ENCODE data around the gene TRIM63. TPM values are rescaled to one million over a fixed set of nuclear protein-coding genes. Genes with fewer than 3 reads are reported as not detected.
A peak's percentile ranks its signal among the peaks of the same experiment; 100 is the strongest.

TRIM63 gene
- total and polyA plus RNA-seq, 11 donors = 136 to 598 (median 204) TPM

- DNase-seq (no peak), ATAC-seq (no peak)
- Histone ChIP-seq H3K4me3 (no peak overlapping the region), H3K4me1 (peaks cover 0 to 46% (median 15%) of the 10 kb centered on the region in 12 donors), H3K27ac (no peak overlapping the region), H3K27me3 (peaks cover 7 to 68% (median 23%) of the 10 kb centered on the region in 9 donors), H3K36me3 (peaks cover 0 to 20% (median 0%) of the 10 kb centered on the region in 9 donors), H3K9me3 (no peaks in the 10 kb centered on the region)
- WGBS, 4 donors = 73 to 82% (median 75%) methylated on average over 7 of the region's 7 CpGs
- TF ChIP-seq CTCF (IDR thresholded peaks at IDR 0.05) (no peak), POLR2A (IDR thresholded peaks at IDR 0.05) (no peak)
- intact Hi-C loops (cut with DNase I) = no loop called here
These were observed 20.1 kb downstream of the TRIM63 start for GRCh38 chr1:26047278-26047874.

GRCh38 chr1:26046246-26047095, 21.0 kb downstream of the TRIM63 start:
- intact Hi-C loops (cut with DNase I) = no loop called here
- H3K27ac ChIP-seq = peak overlapping the region in 6 of 12 donors; percentile 45 to 76 (median 62)

GRCh38 chr1:26045722-26046245, 21.6 kb downstream of the TRIM63 start, which contains the start of gene SLC30A2:
Gene SLC30A2, minus strand, starts transcription at chr1:26046118. Its CDS starts 222 bp downstream, at chr1:26045896.
- Histone ChIP-seq H3K4me3 (peak within 1 kb of the TSS in 11 of 12 donors; percentile 8 to 56 (median 38)), H3K27ac (peak within 1 kb of the TSS in 7 of 12 donors; percentile 20 to 76 (median 61)), H3K9me3 (no peaks in the 10 kb centered on the region), H3K4me1 (peaks cover 0 to 40% (median 15%) of the 10 kb centered on the region in 12 donors), H3K27me3 (peaks cover 7 to 68% (median 24%) of the 10 kb centered on the region in 9 donors), H3K36me3 (peaks cover 0 to 5% (median 0%) of the 10 kb centered on the region in 9 donors)
- 0 to 2% (median 1%) methylated on average over 7 to 62 of the region's 62 CpGs for WGBS, 4 donors
- intact Hi-C loops (cut with DNase I) = no loop called here
- TF ChIP-seq CTCF (IDR thresholded peaks at IDR 0.05) (no peak), POLR2A (IDR thresholded peaks at IDR 0.05) (no peak)
- DNase-seq (no peak), ATAC-seq (peak in 3 of 4 donors; percentile 4 to 16 (median 12))

More at GRCh38 chr1:26046246-26047095, 21.0 kb downstream of the TRIM63 start:
- peaks cover 0 to 11% (median 0%) of the 10 kb centered on the region in 9 donors for H3K36me3 ChIP-seq
- ATAC-seq = no peak
- peak overlapping the region in 11 of 12 donors; percentile 8 to 56 (median 38) for H3K4me3 ChIP-seq
- DNase-seq = no peak
- peaks cover 0 to 40% (median 15%) of the 10 kb centered on the region in 12 donors for H3K4me1 ChIP-seq
- WGBS, 4 donors = 9 to 20% (median 11%) methylated on average over 19 to 57 of the region's 57 CpGs
- H3K9me3 ChIP-seq = no peaks in the 10 kb centered on the region
- TF ChIP-seq POLR2A (IDR thresholded peaks at IDR 0.05) = no peak
- no peak for TF ChIP-seq CTCF (IDR thresholded peaks at IDR 0.05)
- peaks cover 7 to 68% (median 24%) of the 10 kb centered on the region in 9 donors for H3K27me3 ChIP-seq

All from heart left ventricle (tissue), 16 donors.